Omental fat pad (tissue), 4 donors: ENCODE measurements around the gene ZNF814. TPM values are rescaled to one million over a fixed set of nuclear protein-coding genes. Genes with fewer than 3 reads are reported as not detected.
A peak's percentile ranks its signal among the peaks of the same experiment; 100 is the strongest.
"Not testable (repeated sequence)": the region's sequence is repeated elsewhere in the genome, so short reads cannot be mapped to it uniquely, and the experiment has no call there.

Experiments used
- ATAC-seq: fragments of 150-250 bp; one replicate; pipeline ENCODE4 v1.9.1; 2016; ENCODE audit warnings: mild to moderate bottlenecking, moderate library complexity; ENCODE audit not compliant: low FRiP score
- DNase-seq: peaks from one replicate; pipeline ENCODE4 v3.0.0-alpha.2; 2019; ENCODE audit warnings: low spot score
- total RNA-seq, 4 donors: library from RNA; depleted of rRNA; stranded (reverse); fragments of >200 nt; gene quantifications; one replicate each; pipeline ENCODE4 v1.1.0, GENCODE V29; 2016
- TF ChIP-seq, protein P1 (sequence below), 3 donors: fragments of 450-650 bp; IDR thresholded peaks; one replicate each; pipeline ENCODE4 v1.5.1; 2016 to 2017; ENCODE audit warnings: antibody characterized with exemption in 3 of 3, mild to moderate bottlenecking in 3 of 3, moderate library complexity in 2 of 3

ZNF814 gene
- total RNA-seq, 4 donors from 2014 or later: 13.3 to 25.9 (median 15.1) TPM

DNA sequence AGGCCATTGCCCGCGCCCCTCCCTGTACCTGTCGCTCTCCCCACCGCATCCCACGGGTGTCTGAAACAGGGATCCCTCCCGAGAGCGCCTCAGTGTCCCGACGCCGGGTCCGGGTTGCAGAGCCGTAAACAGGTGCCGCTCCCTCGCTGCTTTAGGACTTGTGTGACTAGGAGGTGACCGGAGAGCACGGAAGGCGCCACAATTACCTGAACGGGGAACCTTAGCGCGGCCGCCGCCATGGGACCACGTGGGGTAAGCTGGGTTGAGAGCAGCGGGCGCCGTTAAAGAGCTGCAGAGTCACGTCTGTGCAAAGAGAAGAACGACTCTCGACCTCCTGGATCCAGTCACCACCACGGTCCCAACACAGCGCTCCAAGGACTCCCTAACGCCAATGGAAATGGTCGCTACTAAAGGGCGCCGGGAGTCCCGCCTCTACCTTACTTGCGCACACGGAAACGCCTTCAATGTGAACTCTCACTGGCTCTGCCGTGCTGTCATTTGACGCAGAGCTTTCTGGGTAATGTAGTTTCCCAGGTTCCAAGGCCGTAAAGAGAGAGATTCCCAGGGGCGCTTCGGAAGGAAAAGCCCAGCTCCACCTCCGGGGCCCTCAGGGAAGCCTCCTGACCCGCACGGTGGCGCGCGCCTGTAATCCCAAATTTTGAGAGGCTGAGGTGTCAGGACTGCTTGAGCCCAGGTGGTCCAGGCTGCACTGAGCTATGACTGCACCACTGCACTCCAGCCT is 74.2 kb downstream of the ZNF814 start, which contains the start of gene ZNF552:
Gene ZNF552, minus strand, starts transcription at position 409 of the 742 bp plus-strand sequence. Its CDS starts 170 bp downstream, at position 239.
- TF ChIP-seq, protein P1, sequence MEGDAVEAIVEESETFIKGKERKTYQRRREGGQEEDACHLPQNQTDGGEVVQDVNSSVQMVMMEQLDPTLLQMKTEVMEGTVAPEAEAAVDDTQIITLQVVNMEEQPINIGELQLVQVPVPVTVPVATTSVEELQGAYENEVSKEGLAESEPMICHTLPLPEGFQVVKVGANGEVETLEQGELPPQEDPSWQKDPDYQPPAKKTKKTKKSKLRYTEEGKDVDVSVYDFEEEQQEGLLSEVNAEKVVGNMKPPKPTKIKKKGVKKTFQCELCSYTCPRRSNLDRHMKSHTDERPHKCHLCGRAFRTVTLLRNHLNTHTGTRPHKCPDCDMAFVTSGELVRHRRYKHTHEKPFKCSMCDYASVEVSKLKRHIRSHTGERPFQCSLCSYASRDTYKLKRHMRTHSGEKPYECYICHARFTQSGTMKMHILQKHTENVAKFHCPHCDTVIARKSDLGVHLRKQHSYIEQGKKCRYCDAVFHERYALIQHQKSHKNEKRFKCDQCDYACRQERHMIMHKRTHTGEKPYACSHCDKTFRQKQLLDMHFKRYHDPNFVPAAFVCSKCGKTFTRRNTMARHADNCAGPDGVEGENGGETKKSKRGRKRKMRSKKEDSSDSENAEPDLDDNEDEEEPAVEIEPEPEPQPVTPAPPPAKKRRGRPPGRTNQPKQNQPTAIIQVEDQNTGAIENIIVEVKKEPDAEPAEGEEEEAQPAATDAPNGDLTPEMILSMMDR (IDR thresholded peaks at IDR 0.05): no peak
- peak; percentile 94 for ATAC-seq

GRCh38 chr19:57813919-57814504 is 74.8 kb downstream of the ZNF814 start:
- TF ChIP-seq, protein P1 (IDR thresholded peaks at IDR 0.05): no peak
- ATAC-seq: no peak
- DNase-seq: no peak

More for the DNA sequence above, 74.2 kb downstream of the ZNF814 start, which contains the start of gene ZNF552:
- DNase-seq: peak; percentile 62

GRCh38 chr19:57812975-57813820 is 75.6 kb downstream of the ZNF814 start:
- ATAC-seq, DNase-seq: not testable (repeated sequence)

DNA sequence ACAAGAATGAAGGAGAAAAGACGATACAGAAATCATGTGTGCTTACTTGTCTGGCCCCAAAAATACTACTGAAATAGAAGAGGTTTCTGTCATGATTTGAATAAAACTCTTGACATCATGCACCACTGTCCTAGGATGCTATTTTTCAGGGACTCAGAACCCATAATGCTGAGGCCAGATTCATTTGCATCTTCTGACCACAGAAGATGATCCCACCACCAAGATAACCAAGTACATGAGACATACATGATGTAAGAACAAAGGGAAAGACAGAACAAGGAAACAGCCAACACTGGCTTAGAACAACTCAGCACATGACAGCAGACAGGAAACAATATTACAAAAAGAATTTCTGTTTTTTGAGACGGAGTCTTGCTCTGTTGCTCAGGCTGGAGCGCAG is 76.6 kb downstream of the ZNF814 start:
- no peak for ATAC-seq

DNA sequence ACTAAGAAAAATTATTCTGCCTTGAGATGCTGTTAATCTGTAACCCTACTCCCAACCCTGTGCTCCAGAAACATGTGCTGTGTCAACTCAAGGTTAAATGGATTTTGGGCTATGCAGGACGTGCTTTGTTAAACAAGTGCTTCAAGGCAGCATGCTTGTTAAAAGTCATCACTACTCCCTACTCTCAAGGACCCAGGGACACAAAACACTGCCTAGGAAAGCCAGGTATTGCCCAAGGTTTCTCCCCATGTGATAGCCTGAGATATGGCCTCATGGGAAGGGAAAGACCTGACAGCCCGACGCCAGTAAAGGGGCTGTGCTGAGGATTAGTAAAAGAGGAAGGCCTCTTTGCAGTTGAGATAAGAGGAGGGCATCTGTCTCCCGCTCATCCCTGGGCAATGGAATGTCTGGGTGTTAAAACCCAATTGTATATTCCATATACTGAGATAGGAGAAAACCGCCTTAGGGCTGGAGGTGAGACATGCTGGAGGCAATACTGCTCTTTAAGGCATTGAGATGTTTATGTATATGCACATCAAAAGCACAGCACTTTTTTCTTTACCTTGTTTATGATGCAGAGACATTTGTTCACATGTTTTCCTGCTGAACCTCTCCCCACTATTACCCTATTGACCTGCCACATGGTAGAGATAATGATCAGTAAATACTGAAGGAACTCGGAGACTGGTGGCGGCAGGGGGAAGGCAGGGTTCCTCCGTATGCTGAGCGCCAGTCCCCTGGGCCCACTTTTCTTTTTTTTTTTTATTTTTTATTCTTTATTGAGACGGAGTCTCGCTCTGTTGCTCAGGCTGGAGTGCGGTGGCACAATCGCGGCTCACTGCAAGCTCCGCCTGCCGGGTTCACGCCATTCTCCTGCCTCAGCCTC is 78.2 kb downstream of the ZNF814 start:
- not testable (repeated sequence) for ATAC-seq, DNase-seq

More for the DNA sequence above, 76.6 kb downstream of the ZNF814 start:
- DNase-seq: no peak
- TF ChIP-seq, protein P1 (IDR thresholded peaks at IDR 0.05): no peak

DNA sequence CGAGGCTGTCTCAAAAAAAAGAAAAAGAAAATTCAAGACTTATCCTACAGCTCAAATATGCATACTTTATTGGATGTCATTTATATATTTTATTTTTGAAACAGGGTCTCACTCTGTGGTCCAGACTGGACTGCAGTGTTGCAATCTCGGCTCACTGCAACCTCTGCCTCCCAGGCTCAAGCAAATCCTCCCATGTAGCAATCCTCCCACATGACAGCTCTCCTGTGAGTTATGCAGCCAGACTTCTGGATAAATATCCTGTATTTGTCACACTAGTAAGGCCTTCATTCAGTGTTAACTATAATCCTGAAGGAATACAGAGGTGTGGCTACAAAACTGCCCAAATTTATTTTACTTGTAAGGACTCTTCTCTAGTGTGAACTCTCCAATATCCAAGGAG is 81.3 kb downstream of the ZNF814 start:
- TF ChIP-seq, protein P1 (IDR thresholded peaks at IDR 0.05): no peak
- DNase-seq (no peak), ATAC-seq (no peak)

- TF ChIP-seq, protein P1 (IDR thresholded peaks at IDR 0.05): no peak
- DNase-seq: no peak
- ATAC-seq: peak; percentile 50
Measured at GRCh38 chr19:57803594-57804325, 85.1 kb downstream of the ZNF814 start.
